DMS 273 (cell line): ENCODE measurements around the gene OR5K1.

Experiments
- DNase-seq: peaks from one replicate; lab custom pipeline; 2025; ENCODE audit not compliant: unreplicated experiment; lab: John Stamatoyannopoulos, UW

The OR5K1 gene

GRCh38 chr3:98462901-98463300, at the start of gene OR5K1:
Gene OR5K1, plus strand, starts transcription at chr3:98463201. Its CDS starts 6,376 bp downstream, at chr3:98469577.
- DNase-seq: no peak

GRCh38 chr3:98432575-98432974, 30.4 kb upstream of the OR5K1 start:
- DNase-seq: no peak

DNA sequence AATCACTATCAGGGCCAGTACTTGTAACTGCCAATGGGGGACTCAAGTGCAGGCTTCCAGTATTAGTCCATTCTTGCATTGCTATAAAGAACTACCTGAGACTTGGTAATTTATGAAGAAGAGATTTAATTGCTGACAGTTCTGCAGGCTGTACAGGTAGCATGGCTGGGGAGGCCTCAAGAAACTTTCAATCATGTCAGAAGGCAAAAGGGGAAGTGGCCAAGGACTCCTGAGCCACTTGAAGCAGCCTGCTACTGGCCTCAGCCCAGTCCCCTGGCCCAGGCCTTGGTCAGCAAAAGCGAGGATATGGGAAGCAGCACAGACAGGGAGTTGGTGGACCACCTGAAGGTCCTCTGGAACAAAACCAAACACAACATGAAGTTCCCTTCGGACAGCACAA, 29.2 kb upstream of the OR5K1 start:
- no peak for DNase-seq

GRCh38 chr3:98434412-98434811, 28.6 kb upstream of the OR5K1 start:
- no peak for DNase-seq

DNA sequence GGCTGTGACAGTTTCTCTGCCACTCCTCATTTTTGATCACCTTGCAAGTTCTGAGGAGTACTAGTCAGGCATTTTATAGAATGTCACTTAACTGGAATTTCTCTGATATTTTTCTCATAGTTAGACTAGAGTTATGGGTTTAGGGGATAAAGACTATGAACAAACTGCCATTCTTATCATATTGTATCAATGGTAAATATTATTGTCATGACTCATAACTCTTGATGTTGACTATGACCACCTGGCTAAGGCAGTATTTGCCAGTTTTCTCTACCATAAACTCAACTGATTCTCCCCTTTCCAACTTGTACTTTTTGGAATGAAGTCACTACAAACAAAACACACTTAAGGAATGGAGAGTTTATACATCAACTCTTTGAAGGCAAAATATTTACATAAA, 22.7 kb upstream of the OR5K1 start:
- no peak for DNase-seq

GRCh38 chr3:98445949-98446406, 17.0 kb upstream of the OR5K1 start:
- no peak for DNase-seq

GRCh38 chr3:98449606-98450193, 13.3 kb upstream of the OR5K1 start:
- DNase-seq: no peak

- DNase-seq: no peak
Observed at GRCh38 chr3:98450372-98450771, 12.6 kb upstream of the OR5K1 start.

DNA sequence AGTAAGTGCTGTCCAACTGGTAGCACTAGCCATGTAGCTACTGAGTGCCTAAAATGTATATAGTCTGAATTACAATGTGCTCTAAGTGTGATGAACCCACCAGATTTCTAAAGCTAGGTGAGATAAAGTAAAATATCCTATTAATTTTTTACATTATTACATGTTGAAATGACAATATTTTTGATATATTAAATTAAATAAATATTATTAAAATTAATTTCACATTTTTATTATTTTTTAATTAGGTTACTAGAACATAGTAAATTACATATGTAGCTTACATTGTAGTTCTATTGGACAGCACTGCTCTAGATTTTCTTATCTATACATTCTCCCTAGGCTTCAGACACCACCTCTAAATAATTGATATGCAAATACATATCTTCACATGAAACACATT, 9.2 kb upstream of the OR5K1 start:
- DNase-seq: no peak

- DNase-seq: no peak
Observed at GRCh38 chr3:98454929-98455328, 8.1 kb upstream of the OR5K1 start.

- DNase-seq: no peak
Observed at GRCh38 chr3:98457543-98457942, 5.5 kb upstream of the OR5K1 start.

DNA sequence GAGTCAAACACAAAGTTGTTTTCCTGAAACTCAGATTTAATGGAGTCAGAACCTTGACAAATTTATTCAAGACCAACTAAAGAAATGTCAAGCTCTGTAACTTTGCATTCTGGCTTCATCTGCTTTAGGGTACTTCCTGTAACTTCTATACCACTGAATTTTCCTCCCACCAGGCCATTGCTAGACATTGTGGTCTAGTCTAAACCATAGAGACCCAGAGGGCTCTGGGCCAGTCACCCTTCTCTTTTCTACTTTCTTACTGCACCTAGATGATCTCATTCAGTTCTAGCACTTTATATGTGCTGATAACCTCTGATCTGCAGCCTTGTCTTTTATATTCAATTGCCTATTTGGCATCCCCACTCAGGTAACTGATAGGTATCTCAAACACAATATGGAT, 2.8 kb upstream of the OR5K1 start:
- DNase-seq: no peak

DNA sequence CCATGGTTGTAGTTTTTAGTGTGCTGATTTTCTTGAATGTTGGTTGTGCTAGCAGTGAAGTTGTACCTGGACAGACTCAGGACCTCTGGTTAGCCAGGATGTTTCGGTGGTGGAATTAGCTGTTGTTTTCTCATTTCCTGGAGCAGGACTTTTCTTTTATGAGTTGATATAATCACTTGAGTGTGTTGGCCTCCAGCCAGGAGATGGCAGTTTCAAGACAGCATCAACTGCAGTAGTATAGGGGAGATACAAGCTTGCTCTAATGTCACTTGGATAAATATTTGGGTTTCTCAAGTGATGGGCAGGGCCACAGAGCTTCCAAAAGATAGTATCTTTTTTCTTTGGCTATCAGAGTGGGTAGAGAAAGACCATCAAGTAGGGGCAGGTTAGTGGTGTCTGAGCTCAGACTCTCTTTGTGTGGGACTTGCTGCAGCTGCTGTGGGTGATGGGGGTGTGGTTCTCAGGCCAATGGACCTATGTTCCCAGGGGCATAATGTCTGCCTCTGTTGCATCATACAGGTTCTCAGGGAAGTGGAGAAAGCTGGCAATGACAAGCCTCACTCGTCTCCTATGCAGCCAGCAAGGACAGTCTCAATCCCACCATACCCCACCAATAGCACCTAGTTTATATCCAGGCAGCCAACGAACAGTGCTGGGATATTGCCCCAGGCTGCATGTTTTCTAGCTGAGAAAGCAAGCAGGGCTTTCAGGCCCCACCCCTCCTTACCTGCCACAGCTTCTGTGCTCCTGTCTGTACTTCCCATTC, 19.9 kb downstream of the OR5K1 start:
- DNase-seq: no peak

DNA sequence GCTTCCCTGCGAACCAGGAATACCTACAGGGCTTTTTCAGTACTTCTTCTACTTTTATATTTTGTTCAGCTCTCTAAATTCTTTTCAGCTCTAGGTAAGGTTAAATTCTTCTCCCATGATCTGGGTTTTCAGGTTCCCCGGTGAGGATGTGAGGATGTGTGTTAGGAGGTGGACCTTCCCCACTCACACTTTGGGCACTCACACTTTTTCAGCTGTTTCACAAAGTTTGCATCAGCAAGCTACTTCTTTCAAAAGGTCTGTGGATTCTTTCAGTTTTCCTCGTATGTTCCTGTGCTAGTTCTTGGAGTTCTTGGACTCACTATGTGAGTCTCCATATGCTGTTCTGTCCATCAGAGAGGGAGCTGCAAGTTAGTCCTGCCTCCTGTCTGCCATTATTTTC, 20.6 kb downstream of the OR5K1 start:
- no peak for DNase-seq

DNA sequence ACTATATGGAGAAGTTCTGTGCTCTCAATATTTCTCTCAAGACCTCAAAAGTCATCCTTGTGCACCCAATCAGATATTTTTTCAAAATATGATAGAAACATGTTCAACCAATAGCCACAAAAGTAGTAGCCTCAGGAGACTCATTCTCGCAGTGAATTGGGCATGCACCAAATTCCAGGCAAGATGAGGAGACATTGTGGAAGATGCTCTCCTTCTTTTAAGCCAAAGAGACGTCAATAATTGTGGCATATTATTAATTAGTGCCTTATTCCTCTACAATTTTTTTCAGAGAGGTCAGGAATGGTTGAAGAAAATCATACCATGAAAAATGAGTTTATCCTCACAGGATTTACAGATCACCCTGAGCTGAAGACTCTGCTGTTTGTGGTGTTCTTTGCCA, 34.4 kb downstream of the OR5K1 start, which contains the start of gene OR5K2:
Gene OR5K2 (plus strand): TSS at position 301 of the 400 bp plus-strand sequence. CDS start 0 bp downstream, at position 301.
- no peak for DNase-seq

GRCh38 chr3:98500019-98500418, 37.0 kb downstream of the OR5K1 start:
- peak; percentile 15 for DNase-seq

- no peak for DNase-seq
Observed at GRCh38 chr3:98501270-98501669, 38.3 kb downstream of the OR5K1 start.

GRCh38 chr3:98501863-98502576, 39.0 kb downstream of the OR5K1 start:
- DNase-seq: no peak

DNA sequence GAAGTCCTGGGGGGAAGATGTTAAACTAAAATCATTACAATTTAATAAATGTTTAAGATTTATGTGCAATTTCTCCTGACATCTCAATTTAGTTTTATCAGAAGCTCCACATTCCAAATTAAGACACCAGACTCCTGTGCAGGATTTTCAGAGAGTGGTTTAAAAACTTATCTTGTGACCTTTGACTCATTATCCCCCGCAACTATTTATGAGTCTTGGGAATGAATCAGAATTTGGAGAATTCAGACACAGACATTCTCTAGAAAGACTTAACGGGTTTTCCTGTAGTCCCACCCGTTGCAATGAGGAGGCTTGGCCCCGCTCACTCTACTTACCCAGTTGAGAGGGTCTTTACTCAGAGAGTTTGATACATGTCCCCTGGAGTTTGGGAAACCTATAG, 41.5 kb downstream of the OR5K1 start:
- no peak for DNase-seq

DNA sequence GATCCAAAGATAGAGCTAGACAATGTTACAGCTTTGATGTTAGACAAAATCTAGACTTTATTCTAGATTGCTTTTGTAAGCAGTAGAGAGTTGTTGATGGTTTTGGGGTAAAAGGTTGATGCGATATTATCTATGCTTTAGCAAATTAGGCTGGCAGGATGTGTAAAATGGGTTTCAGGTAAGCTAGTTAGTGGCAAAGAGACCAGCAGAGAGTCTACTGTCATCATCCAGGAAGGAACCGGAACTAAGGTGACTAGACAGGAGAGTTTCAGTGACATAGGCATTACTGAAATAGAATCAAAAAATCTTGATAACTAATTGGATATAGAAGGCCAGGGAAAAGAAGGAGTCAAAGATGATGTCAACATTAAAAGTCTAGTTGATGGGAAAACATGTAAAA, 45.6 kb downstream of the OR5K1 start:
- DNase-seq: no peak

DNA sequence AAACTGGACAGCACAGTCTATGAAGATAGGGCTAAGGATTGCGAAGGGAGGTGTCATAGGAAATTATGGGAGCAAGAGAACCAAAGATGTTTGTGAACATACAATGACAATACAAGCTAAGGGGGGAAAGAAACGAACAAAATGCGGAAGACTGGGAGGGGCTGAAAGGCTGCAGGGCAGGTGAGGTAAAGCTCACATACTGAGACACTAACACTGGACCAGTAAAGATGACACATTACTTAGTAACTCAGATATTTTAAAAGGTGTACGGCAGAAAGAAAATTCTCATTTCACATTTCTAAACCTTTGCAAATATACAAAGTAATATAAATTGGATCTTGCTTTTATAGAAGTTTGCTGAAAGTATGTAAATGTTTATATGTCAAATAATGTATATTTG, 49.6 kb downstream of the OR5K1 start:
- no peak for DNase-seq

GRCh38 chr3:98513091-98513511, 50.1 kb downstream of the OR5K1 start:
- no peak for DNase-seq
